H1 (cell line): ENCODE data around the gene NOC4L. TPM values are rescaled to one million over a fixed set of nuclear protein-coding genes. Genes with fewer than 3 reads are reported as not detected.
A peak's percentile ranks its signal among the peaks of the same experiment; 100 is the strongest.

Experiments
- CTCF ChIA-PET: fragments of 300-600 bp; sonication (Branson Sonifier 250); formaldehyde crosslinking; loops from one replicate; lab custom pipeline; 2021; ENCODE audit not compliant: partially characterized antibody; lab: Charles Lee
- POLR2A ChIA-PET: fragments of 300-600 bp; sonication (Branson Sonifier 250); formaldehyde crosslinking; loops from one replicate; lab custom pipeline; 2021; ENCODE audit warnings: inconsistent platforms; ENCODE audit not compliant: partially characterized antibody; lab: Charles Lee
- DNase-seq, 2 experiments: peaks; one replicate each; pipeline versions ENCODE4 v3.0.0 to v3.0.0-alpha.2; 2010 to 2022; ENCODE audit warnings: low spot score in 2 of 2, low read depth in 1 of 2, mixed read lengths in 1 of 2
- FAIRE-seq: peaks from 2 replicates; lab custom pipeline; 2011; peaks lifted over from hg19 to GRCh38; lab: Jason Lieb, UNC
- H2AFZ ChIP-seq: 2 replicates; pipeline ENCODE4 v1.8.1; 2012; ENCODE audit warnings: low read length, inconsistent platforms
- H2AK5ac ChIP-seq: 2 replicates; pipeline ENCODE4 v1.6.1; 2013; ENCODE audit warnings: low read depth, low read length
- H2BK120ac ChIP-seq: replicated peaks from 2 replicates; pipeline ENCODE3; 2013; ENCODE audit warnings: low read depth, low read length, inconsistent platforms
- H2BK12ac ChIP-seq: 2 replicates; pipeline ENCODE4 v1.6.1; 2013; ENCODE audit warnings: low read depth, low read length
- H2BK15ac ChIP-seq: 2 replicates; pipeline ENCODE4 v1.6.1; 2013; ENCODE audit warnings: low read length
- H2BK20ac ChIP-seq: 2 replicates; pipeline ENCODE4 v1.6.1; 2013; ENCODE audit warnings: low read length
- H2BK5ac ChIP-seq: 2 replicates; pipeline ENCODE4 v1.6.1; 2013; ENCODE audit warnings: low read depth, low read length
- H3K14ac ChIP-seq: 2 replicates; pipeline ENCODE4 v1.6.1; 2013; ENCODE audit warnings: inconsistent platforms; ENCODE audit not compliant: insufficient read length
- H3K18ac ChIP-seq: 2 replicates; pipeline ENCODE4 v1.6.1; 2013; ENCODE audit warnings: low read length; ENCODE audit errors: extremely low read depth
- H3K23ac ChIP-seq: 2 replicates; pipeline ENCODE4 v1.6.1; 2013; ENCODE audit warnings: inconsistent platforms; ENCODE audit not compliant: insufficient read length
- H3K23me2 ChIP-seq: 2 replicates; pipeline ENCODE4 v1.6.1; 2013; ENCODE audit warnings: low read depth, low read length
- H3K27ac ChIP-seq: 2 replicates; pipeline ENCODE4 v1.6.1; 2011; ENCODE audit warnings: low read depth, low read length, inconsistent platforms
- H3K27me3 ChIP-seq, 4 experiments: replicated peaks in 1 of 4; 1 replicate in 1 of 4; 2 replicates in 3 of 4; pipeline versions ENCODE4 v1.6.1 to v1.8.1; 2011 to 2013; ENCODE audit warnings: low read length in 3 of 4, mild to moderate bottlenecking in 3 of 4, inconsistent platforms in 2 of 4, mixed read lengths in 2 of 4, moderate library complexity in 1 of 4; ENCODE audit not compliant: control insufficient read depth in 3 of 4, insufficient read depth in 3 of 4; ENCODE audit errors: extremely low read depth in 1 of 4
- H3K36me3 ChIP-seq, 4 experiments: 2 replicates each; pipeline versions ENCODE4 v1.6.1 to v1.8.1; 2011 to 2013; ENCODE audit warnings: mild to moderate bottlenecking in 4 of 4, low read length in 3 of 4, moderate library complexity in 2 of 4, control low read depth in 1 of 4, inconsistent platforms in 1 of 4; ENCODE audit not compliant: insufficient read depth in 4 of 4, control insufficient read depth in 2 of 4
- H3K4ac ChIP-seq: replicated peaks from 2 replicates; pipeline ENCODE3; 2013; ENCODE audit warnings: low read length, low read depth, mixed read lengths, inconsistent platforms; ENCODE audit not compliant: insufficient read length
- H3K4me1 ChIP-seq, 4 experiments: replicated peaks in 1 of 4; 1 replicate in 1 of 4; 2 replicates in 3 of 4; pipeline versions ENCODE4 v1.6.1 to v1.8.1; 2011 to 2013; ENCODE audit warnings: low read length in 3 of 4, inconsistent platforms in 2 of 4, mixed read lengths in 1 of 4; ENCODE audit not compliant: insufficient read depth in 4 of 4, control insufficient read depth in 3 of 4
- H3K4me2 ChIP-seq, 2 experiments: 2 replicates each; pipeline versions ENCODE4 v1.6.1 to v1.8.1; 2011 to 2013; ENCODE audit warnings: low read depth in 2 of 2, low read length in 2 of 2, control low read depth in 1 of 2, inconsistent platforms in 1 of 2, mild to moderate bottlenecking in 1 of 2; ENCODE audit not compliant: insufficient read depth in 1 of 2
- H3K4me3 ChIP-seq, 4 experiments: fragments of 200-600, 300-600 bp in 1 of 4; sonication (generic), shearing (Covaris generic), sonication (Bioruptor Twin) in 1 of 4; 2 replicates each; pipeline versions ENCODE4 v1.5.1 to v1.8.1; 2011 to 2016; ENCODE audit warnings: low read length in 4 of 4, low read depth in 3 of 4, control low read depth in 2 of 4, inconsistent platforms in 2 of 4, mild to moderate bottlenecking in 2 of 4, mixed read lengths in 1 of 4, moderate library complexity in 1 of 4; ENCODE audit not compliant: insufficient read depth in 2 of 4; ENCODE audit errors: extremely low read depth in 1 of 4
- H3K56ac ChIP-seq: replicated peaks from 2 replicates; pipeline ENCODE3; 2013; ENCODE audit warnings: low read depth, mild to moderate bottlenecking, mixed read lengths, low read length, inconsistent platforms; ENCODE audit not compliant: insufficient read length
- H3K79me1 ChIP-seq: 2 replicates; pipeline ENCODE4 v1.6.1; 2013; ENCODE audit warnings: low read depth, low read length, control low read depth
- H3K79me2 ChIP-seq, 2 experiments: 2 replicates each; pipeline versions ENCODE4 v1.6.1 to v1.8.1; 2012 to 2013; ENCODE audit warnings: low read length in 2 of 2, mild to moderate bottlenecking in 2 of 2, inconsistent platforms in 1 of 2; ENCODE audit not compliant: insufficient read depth in 2 of 2, control insufficient read depth in 1 of 2
- H3K9ac ChIP-seq, 4 experiments: replicated peaks in 1 of 4; 1 replicate in 1 of 4; 2 replicates in 3 of 4; pipeline versions ENCODE4 v1.6.1 to v1.8.1; 2011 to 2013; ENCODE audit warnings: low read depth in 3 of 4, low read length in 3 of 4, control low read depth in 2 of 4, mild to moderate bottlenecking in 2 of 4, moderate library complexity in 2 of 4, inconsistent platforms in 1 of 4; ENCODE audit errors: extremely low read depth in 1 of 4
- H3K9me3 ChIP-seq, 2 experiments: 2 replicates each; pipeline versions ENCODE4 v1.6.1 to v1.8.1; 2012 to 2013; ENCODE audit warnings: mild to moderate bottlenecking in 2 of 2, moderate library complexity in 2 of 2, control low read depth in 1 of 2, inconsistent platforms in 1 of 2, low read depth in 1 of 2, low read length in 1 of 2, mixed read lengths in 1 of 2; ENCODE audit not compliant: insufficient read depth in 2 of 2
- H4K20me1 ChIP-seq, 2 experiments: replicated peaks in 1 of 2; 2 replicates each; pipeline versions ENCODE3 to v1.8.1; 2011 to 2013; ENCODE audit warnings: inconsistent platforms in 2 of 2, low read length in 2 of 2, mild to moderate bottlenecking in 1 of 2; ENCODE audit not compliant: insufficient read depth in 2 of 2, control insufficient read depth in 1 of 2
- H4K5ac ChIP-seq: 2 replicates; pipeline ENCODE4 v1.6.1; 2013; ENCODE audit warnings: low read length, low read depth, mixed read lengths, inconsistent platforms; ENCODE audit not compliant: insufficient read length
- H4K8ac ChIP-seq: 2 replicates; pipeline ENCODE4 v1.8.0; 2013; ENCODE audit warnings: mild to moderate bottlenecking, moderate library complexity, low read length, inconsistent platforms; ENCODE audit not compliant: insufficient read depth; ENCODE audit errors: extremely low read depth
- H4K91ac ChIP-seq: replicated peaks from 2 replicates; pipeline ENCODE3; 2013; ENCODE audit warnings: low read length, mixed read lengths, inconsistent platforms; ENCODE audit not compliant: insufficient read length
- CREB1 ChIP-seq: IDR thresholded peaks from 2 replicates; pipeline ENCODE4 v1.6.1; 2012; ENCODE audit warnings: inconsistent platforms
- KDM4A ChIP-seq: IDR thresholded peaks from one replicate; pipeline ENCODE4 v1.7.1; 2012; ENCODE audit warnings: low read depth, mild to moderate bottlenecking, moderate library complexity, low read length, inconsistent platforms; ENCODE audit not compliant: severe bottlenecking
- NRF1 ChIP-seq: IDR thresholded peaks from 2 replicates; pipeline ENCODE4 v1.6.1; 2011; ENCODE audit warnings: mild to moderate bottlenecking, low read depth, low read length, improper control_type of control experiment
- SP1 ChIP-seq: IDR thresholded peaks from 2 replicates; pipeline ENCODE4 v1.6.1; 2011; ENCODE audit warnings: low read depth, low read length
- TAF7 ChIP-seq: optimal IDR thresholded peaks from 2 replicates; pipeline ENCODE3; 2011; ENCODE audit warnings: low read depth, mild to moderate bottlenecking, inconsistent platforms, low read length, moderate library complexity, borderline replicate concordance
- TBP ChIP-seq: IDR thresholded peaks from 2 replicates; pipeline ENCODE4 v1.6.1; 2011; ENCODE audit warnings: low read depth, low read length, improper control_type of control experiment
- WGBS, 2 experiments: shearing (Covaris generic) in 1 of 2; methylation state at CpG; one replicate each; pipeline versions ENCODE4 v1.1.6 to v1.1.7; 2013 to 2015; ENCODE audit warnings: low lambda C conversion rate in 2 of 2, mixed read lengths in 2 of 2, inconsistent platforms in 1 of 2, low coverage in 1 of 2, missing lambda C conversion rate in 1 of 2; ENCODE audit not compliant: insufficient replicate concordance in 2 of 2, insufficient coverage in 1 of 2, insufficient read length in 1 of 2; ENCODE audit errors: extremely low coverage in 1 of 2, missing lambda C conversion rate in 1 of 2; 5-methylcytosine and 5-hydroxymethylcytosine counted together
- polyA plus RNA-seq, 7 experiments: library from polyadenylated mRNA; depleted of rRNA in 3 of 7; stranded (reverse) in 5 of 7; unstranded in 2 of 7; fragments of >200 nt in 5 of 7; fragments of 200-250 nt in 2 of 7; gene quantifications; 1 replicate in 5 of 7; 2 replicates in 1 of 7; 4 replicates in 1 of 7; pipeline versions ENCODE4 v1.2.1 to v1.2.3, GENCODE V29; 2011 to 2013; ENCODE audit warnings: missing spikeins in 2 of 7, mixed read lengths in 2 of 7
- total RNA-seq: library from RNA; stranded (reverse); fragmentation: NEBNext Ultra II Directional; extraction: Animal tissue kit (Norgen Biotek cat#: 25700); gene quantifications from 2 replicates; pipeline ENCODE4 v1.2.1, GENCODE V29; 2021

The NOC4L gene
- total and polyA plus RNA-seq, 2 of the 8 experiments (the other 6 are each of a cell fraction or from before 2014, with no cell fraction given), result 26.8 to 40.3 TPM

- Histone ChIP-seq H4K5ac (no peak overlapping the region), H3K4me2 (no peak overlapping the region), H3K18ac (no peak overlapping the region), H3K56ac (no peak overlapping the region), H4K8ac (peak overlapping the region; percentile 29; the same call in 1 of the 2 replicates), H2BK12ac (no peak overlapping the region), H3K4me1 (no peaks in the 10 kb centered on the region; a peak in 1 of 7 replicates), H2BK20ac (no peak overlapping the region), H2AFZ (no peak overlapping the region), H3K23me2 (peaks cover 34% of the 10 kb centered on the region), H3K27me3 (peaks cover 0 to 4% (median 2%) of the 10 kb centered on the region in 4 experiments; a peak in 4 of 7 replicates), H2AK5ac (no peak overlapping the region), H4K91ac (no peak overlapping the region), H3K4me3 (no peak overlapping the region), H3K4ac (no peak overlapping the region), H2BK120ac (no peak overlapping the region)
- WGBS, 2 experiments, result 87% methylated on average over 16 of the region's 16 CpGs; no CpG with 5 or more reads in 1 of the 2 experiments
- POLR2A ChIA-PET, result interaction anchor here (1.3 kb wide), 1 partner anchor 14 kb away, joined by 3 read pairs; no protein-coding TSS in a partner anchor
- no peak for TF ChIP-seq SP1
- TF ChIP-seq NRF1, result no peak
- TF ChIP-seq KDM4A, result no peak
- TF ChIP-seq TBP, result no peak
- TF ChIP-seq TAF7, result no peak
- no peak for TF ChIP-seq CREB1
- TF ChIP-seq, all 59 proteins: peak for 0
- H3K9ac ChIP-seq, result no peak overlapping the region
- peaks cover 0 to 20% of the 10 kb centered on the region in 2 experiments; a peak in 3 of 4 replicates for H3K9me3 ChIP-seq
- CTCF ChIA-PET, result interaction anchor here (0.6 to 2.2 kb wide), 4 partner anchors 34 to 59 kb away, joined by 3 to 9 read pairs (median 6); no protein-coding TSS in a partner anchor
- no peak for FAIRE-seq
- peaks cover 0 to 29% of the 10 kb centered on the region in 2 experiments for H4K20me1 ChIP-seq
- no peak overlapping the region for H3K27ac ChIP-seq
- peaks cover 8 to 25% (median 20%) of the 10 kb centered on the region in 4 experiments; a peak in 5 of 8 replicates for H3K36me3 ChIP-seq
- no peak overlapping the region for H2BK5ac ChIP-seq
- no peak overlapping the region for H2BK15ac ChIP-seq
- no peak overlapping the region for H3K23ac ChIP-seq
- H3K79me1 ChIP-seq, result peaks cover 10% of the 10 kb centered on the region; the same call in 1 of the 2 replicates
- no peak for DNase-seq
- H3K79me2 ChIP-seq, result peaks cover 0 to 3% of the 10 kb centered on the region in 2 experiments; a peak in 1 of 4 replicates
- no peak overlapping the region for H3K14ac ChIP-seq
Measured at GRCh38 chr12:132160016-132160415, 15.8 kb downstream of the NOC4L start.
